HG02870 (cell line): ENCODE data around the gene TPRX1.
"Not testable (repeated sequence)": the region's sequence is repeated elsewhere in the genome, so short reads cannot be mapped to it uniquely, and the experiment has no call there.

Experiments used
- ATAC-seq: cut with Tn5 transposase; IDR thresholded peaks from one replicate; pipeline ENCODE4 v1.9.1; 2021; ENCODE audit warnings: mild to moderate bottlenecking, moderate library complexity; ENCODE audit not compliant: unreplicated experiment

TPRX1 gene

DNA sequence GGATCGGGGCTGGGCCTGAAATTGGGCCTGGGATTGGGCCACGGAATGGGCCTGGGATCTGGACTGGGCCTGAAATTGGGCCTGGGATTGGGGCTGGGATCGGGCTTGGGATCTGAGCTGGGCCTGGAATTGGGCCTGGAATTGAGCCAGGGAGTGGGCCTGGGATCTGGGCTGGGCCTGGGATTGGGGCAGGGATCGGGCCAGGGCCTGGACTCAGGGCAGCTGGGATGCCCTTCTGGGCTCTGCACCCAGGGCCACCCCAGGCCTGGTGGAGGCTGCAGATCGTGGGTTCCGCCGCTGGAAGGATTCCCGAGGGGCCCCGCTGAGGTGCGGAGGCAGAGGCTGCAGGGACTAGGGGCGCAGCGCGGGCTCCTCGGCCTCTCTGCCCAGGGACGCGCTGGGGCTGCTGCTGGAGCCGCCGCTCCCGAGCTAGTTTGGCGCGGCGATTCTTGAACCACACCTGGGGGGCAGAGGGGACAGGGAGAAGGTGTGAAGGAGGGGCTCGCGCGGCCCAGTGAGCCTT is 1.8 kb downstream of the TPRX1 start:
- ATAC-seq, result no peak

DNA sequence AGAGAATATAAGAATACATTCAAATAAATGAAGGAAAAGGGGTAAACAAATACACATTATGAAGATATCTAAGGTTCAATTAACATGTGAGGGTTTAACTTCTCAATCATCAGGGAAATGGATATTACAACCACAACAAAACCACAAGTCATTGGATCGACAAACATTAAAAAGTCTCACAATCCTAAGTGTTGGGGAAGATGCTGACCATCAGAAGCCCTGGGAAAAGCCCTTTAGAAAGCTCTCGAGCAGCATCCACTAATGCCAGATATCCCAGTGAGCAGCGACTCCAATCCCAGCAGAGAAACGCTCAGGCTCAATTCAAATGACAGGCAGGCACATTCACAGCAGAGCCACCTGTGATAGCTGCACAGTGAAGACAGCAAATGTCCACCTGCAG is 3.1 kb downstream of the TPRX1 start:
- ATAC-seq, result no peak

GRCh38 chr19:47798904-47799266 is 5.5 kb downstream of the TPRX1 start:
- no peak for ATAC-seq

DNA sequence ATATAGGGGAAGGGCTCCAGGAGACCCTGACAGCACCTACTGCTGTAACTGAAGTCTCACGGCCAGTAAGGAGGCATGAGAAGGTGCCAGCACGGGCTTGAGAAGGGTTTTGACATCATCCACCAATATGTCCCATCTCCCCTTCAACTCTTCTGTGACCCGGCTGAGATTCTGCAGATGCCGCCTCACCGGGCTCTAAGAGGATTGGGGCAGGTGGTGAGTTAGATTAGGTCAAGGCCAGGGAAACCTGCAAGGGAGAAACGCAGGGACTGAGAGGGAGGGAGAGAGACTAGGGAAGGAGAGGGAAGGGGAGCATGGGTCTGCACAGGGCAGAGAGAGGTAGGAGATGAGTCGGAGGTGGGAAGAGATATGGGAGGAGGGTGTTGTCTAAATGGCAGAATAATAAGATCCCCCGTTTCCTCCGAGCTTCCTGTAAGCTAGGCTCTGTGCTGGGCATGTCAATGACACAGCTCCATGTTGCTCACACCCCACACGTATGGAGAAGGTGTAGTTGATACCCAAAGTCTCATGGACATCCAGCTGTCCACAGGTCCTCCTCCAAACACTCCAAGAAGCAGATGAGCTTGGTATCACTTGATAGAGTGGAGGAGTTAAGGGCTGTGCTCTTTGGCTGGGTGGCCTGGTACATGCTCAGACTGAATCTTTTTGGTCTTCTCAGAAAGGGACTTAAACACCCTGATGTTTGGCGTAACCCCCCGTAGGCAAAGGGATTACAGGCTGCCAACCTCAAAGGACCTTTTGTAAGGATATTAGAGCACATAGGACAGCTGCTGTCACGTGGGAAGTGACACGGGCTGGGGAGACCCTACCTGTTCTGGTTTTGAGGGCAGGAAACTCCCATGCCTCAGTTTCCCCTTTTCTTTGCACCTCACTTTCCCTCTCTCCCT is 6.1 kb downstream of the TPRX1 start:
- ATAC-seq, result no peak

- no peak for ATAC-seq
Observed at GRCh38 chr19:47796785-47797184, 7.6 kb downstream of the TPRX1 start.

DNA sequence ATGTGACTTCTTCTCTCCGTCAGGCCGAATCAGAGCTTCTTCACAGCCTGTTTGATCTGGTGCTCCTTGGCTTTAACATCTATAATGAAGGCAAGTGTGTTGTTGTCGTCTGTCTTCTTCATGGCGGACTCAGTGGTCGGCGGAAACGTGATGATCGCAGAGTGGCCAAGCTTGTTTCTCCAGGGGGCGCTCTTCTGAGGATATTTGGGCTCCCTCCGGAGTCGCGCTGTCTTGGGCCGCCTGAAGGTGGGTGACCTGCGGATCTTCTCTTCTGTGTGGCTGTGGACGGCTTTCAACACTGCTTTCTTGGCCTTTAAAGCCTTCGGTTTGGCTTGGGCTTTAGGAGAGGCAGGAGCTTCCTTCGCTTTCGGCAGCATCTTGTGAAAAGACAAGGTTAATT is 9.8 kb downstream of the TPRX1 start:
- no peak for ATAC-seq

- no peak for ATAC-seq
Observed at GRCh38 chr19:47792616-47793015, 11.7 kb downstream of the TPRX1 start.

- no peak for ATAC-seq
Observed at GRCh38 chr19:47790398-47790814, 13.9 kb downstream of the TPRX1 start.

GRCh38 chr19:47789811-47790210 is 14.5 kb downstream of the TPRX1 start:
- not testable (repeated sequence) for ATAC-seq

- not testable (repeated sequence) for ATAC-seq
Observed at GRCh38 chr19:47787307-47787706, 17.0 kb downstream of the TPRX1 start.

DNA sequence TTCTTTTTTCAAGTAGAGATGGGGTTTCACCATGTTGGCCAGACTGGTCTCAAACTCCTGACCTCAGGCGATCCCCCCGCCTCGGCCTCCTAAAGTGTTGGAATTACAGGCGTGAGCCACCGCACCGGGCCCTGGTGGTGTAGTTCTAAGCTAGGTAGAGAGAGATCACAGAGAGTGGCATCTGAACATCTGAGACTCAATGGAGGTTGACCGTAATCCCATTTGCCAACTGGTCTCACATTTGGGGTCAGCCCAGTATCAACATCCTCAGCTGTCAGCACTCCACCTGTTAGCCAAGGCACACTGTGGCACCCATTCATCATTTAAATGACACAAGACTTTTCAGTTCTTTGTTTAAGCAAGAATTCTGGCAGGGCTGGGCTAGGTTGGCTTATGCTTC is 17.8 kb downstream of the TPRX1 start:
- no peak for ATAC-seq

GRCh38 chr19:47781590-47782262 is 22.6 kb downstream of the TPRX1 start:
- no peak for ATAC-seq

DNA sequence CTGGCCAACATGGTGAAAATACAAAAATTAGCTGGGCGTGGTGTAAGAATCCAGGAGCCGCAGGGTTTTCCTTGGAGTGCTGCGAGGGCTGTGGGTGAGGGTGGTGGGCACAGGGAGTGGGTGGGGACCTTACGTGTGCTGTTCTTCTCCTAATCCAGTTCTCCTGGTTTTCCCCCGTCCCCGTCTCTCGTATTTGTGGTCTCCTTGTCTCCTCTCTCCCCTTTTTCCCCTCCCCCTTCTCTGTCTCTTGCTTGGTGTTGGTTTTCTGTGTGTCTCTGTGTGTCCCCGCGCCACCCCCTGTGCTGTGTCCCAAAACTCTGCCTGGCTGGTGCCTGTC is 24.2 kb downstream of the TPRX1 start:
- no peak for ATAC-seq

DNA sequence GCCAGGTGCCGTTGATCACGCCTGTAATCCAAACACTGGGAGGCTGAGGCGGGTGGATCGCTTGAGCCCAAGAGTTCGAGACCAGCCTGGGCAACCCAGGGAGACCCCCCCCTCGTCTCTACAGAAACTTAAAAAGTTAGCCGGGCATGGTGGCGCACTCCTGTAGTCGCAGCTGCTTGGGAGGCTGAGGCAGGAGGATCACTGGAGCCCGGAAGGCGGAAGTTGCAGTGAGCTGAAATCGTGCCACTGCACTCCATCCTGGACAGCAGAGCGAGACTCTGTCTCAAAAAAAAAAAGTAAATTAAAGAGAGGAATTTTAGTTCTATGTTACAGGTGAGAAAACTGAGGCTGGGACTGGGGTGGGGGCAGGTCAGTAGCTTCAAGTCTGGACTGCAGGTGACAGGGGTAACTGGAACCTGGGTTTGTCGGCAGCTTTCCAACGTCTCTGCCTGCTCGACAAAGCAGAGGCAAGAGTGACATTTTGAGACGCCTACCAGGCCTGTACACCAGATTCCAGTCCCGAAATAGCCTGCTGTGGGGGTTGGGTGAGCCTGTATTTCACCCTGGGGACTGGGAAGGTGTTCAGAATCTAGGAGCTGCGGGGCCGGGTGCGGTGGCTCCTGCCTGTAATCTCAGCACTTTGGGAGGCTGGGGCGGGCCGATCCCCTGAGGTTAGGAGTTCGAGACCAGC is 24.7 kb downstream of the TPRX1 start:
- ATAC-seq, result no peak

DNA sequence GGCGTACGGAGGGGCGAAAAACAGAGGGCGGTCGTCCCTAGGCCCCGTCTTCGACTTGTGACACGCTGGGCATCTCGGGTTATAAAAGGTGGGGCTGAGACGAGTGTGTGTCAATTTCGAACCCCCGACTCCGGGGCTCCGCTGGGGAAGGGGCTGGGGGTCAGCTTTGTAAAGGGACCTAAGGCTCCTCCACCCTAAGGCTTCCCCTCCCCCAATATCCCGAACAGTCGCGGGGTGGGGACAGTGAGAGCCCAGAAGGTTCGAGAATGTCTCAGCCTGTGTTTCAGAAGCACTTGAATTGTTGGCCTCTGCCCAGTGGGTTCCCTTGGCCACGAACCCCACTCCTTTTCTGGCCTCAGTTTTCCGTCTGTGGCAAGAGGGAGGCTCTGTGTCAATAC is 25.4 kb downstream of the TPRX1 start:
- ATAC-seq, result no peak

- peak; percentile 82 for ATAC-seq
Observed at GRCh38 chr19:47778049-47778953, 26.1 kb downstream of the TPRX1 start, which contains the start of gene SELENOW. Gene SELENOW (plus strand): TSS chr19:47778703. CDS start chr19:47778786, 83 bp downstream.

DNA sequence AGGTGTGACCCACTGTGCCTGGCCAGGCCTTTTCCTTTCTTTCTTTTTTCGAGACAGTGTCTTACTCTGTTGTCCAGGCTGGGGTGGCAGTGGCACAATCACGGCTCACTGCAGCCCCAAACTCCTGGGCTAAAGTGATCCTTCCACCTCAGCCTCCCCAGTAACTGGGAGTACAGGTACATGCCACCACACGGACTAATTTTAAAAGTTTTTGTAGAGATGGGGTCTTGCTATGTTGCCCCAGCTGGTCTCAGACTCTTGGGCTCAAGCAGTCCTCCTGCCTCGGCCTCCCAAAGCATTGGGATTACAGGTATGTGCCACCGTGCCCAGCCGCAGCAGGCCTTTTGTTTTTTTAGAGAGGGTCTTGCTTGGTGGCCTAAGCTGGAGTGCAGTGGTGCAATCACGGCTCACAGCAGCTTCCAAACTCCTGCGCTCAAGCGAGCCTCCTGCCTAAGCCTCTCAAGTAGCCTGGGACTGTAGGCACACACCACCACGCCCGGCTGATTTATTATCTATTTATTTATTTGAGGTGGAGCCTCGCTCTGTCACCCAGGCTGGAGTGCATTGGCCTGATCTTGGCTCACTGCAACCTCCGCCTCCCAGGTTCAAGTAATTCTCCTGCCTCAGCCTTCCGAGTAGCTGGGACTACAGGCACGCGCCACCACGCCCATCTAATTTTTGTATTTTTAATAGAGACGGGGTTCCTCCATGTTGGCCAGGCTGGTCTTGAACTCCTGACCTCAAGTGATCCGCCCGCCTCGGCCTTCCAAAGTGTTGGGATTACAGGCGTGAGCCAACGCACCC is 26.9 kb downstream of the TPRX1 start:
- ATAC-seq, result not testable (repeated sequence)

GRCh38 chr19:47776568-47776967 is 27.8 kb downstream of the TPRX1 start:
- ATAC-seq, result no peak

DNA sequence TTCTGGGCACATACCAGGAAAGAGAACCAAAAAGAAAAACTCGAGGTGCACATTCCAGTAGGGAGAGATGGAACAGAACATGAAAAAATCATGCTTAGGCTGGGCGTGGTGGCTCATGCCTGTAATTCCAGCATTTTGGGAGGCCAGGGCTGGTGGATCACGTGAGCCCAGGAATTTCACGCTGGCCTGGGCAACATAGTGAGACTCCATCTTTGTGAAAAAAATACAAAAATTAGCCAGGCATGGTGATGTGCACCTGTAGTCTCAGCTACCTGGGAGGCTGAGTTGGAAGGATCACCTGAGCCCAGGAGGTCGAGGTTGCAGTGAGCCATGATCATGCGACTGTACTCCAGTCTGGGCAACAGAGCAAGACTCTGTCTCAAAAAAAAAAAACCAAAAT is 33.1 kb downstream of the TPRX1 start:
- ATAC-seq, result not testable (repeated sequence)

DNA sequence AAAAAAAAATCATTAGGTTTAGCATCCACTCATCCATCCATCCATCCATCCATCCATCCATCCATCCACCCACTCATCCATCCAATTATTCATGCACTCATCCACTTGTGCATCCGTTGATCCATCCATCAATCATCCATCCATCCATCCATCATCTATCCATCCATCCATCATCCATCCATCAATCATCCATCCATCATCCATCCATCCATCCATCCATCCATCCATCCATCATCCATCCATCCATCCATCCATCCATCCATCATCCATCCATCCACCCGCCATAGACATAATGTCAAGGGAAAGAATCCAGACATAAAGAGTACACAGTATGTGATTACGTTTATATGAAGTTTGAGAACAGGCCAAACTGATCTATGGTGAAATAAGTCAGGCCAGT is 34.8 kb downstream of the TPRX1 start:
- no peak for ATAC-seq
